ENCODE measurements around the gene SLC25A14.
A peak's percentile ranks its signal among the peaks of the same experiment; 100 is the strongest.
"Not testable (repeated sequence)": the region's sequence is repeated elsewhere in the genome, so short reads cannot be mapped to it uniquely, and the experiment has no call there.

Gene SLC25A14

GRCh38 chrX:130339408-130340222, at the start of gene SLC25A14:
Gene SLC25A14, plus strand, starts transcription at chrX:130339919. Its CDS starts 360 bp downstream, at chrX:130340279.
- peak; percentile 18 for DNase-seq

GRCh38 chrX:130295519-130296296, 44.0 kb upstream of the SLC25A14 start:
- DNase-seq = no peak

- no peak for DNase-seq
These were observed 43.4 kb upstream of the SLC25A14 start for GRCh38 chrX:130296297-130296678.

- no peak for DNase-seq
These were observed 43.0 kb upstream of the SLC25A14 start for GRCh38 chrX:130296743-130297142.

- no peak for DNase-seq
These were observed 40.3 kb upstream of the SLC25A14 start for GRCh38 chrX:130299279-130300009.

- peak; percentile 88 for DNase-seq
These were observed 39.8 kb upstream of the SLC25A14 start for GRCh38 chrX:130300010-130300282.

GRCh38 chrX:130301405-130301804, 38.3 kb upstream of the SLC25A14 start:
- no peak for DNase-seq

GRCh38 chrX:130301977-130302376, 37.7 kb upstream of the SLC25A14 start:
- no peak for DNase-seq

- DNase-seq = no peak
These were observed 34.9 kb upstream of the SLC25A14 start for GRCh38 chrX:130304587-130305368.

- DNase-seq = not testable (repeated sequence)
These were observed 19.8 kb upstream of the SLC25A14 start for GRCh38 chrX:130319886-130320285.

GRCh38 chrX:130321550-130321949, 18.2 kb upstream of the SLC25A14 start:
- DNase-seq = no peak

GRCh38 chrX:130330146-130330545, 9.6 kb upstream of the SLC25A14 start:
- DNase-seq = no peak

GRCh38 chrX:130330706-130331105, 9.0 kb upstream of the SLC25A14 start:
- peak; percentile 34 for DNase-seq

GRCh38 chrX:130336531-130336930, 3.2 kb upstream of the SLC25A14 start:
- DNase-seq = no peak

GRCh38 chrX:130338869-130339268, 850 bp upstream of the SLC25A14 start:
- not testable (repeated sequence) for DNase-seq

- DNase-seq = no peak
These were observed 552 bp downstream of the SLC25A14 start for GRCh38 chrX:130340271-130340670.

GRCh38 chrX:130343411-130343810, 3.7 kb downstream of the SLC25A14 start:
- DNase-seq = no peak

GRCh38 chrX:130347321-130347720, 7.6 kb downstream of the SLC25A14 start:
- no peak for DNase-seq

- no peak for DNase-seq
These were observed 11.8 kb downstream of the SLC25A14 start for GRCh38 chrX:130351567-130351966.

GRCh38 chrX:130352050-130352449, 12.3 kb downstream of the SLC25A14 start:
- DNase-seq = not testable (repeated sequence)

GRCh38 chrX:130376077-130376476, 36.4 kb downstream of the SLC25A14 start:
- no peak for DNase-seq

- DNase-seq = no peak
These were observed 38.4 kb downstream of the SLC25A14 start for GRCh38 chrX:130378024-130378669.

Data from SHP77 treated with DMSO at 0.1 percent for 48 hours (cell line).